ENCODE measurements around the gene ATP10A. TPM values are rescaled to one million over a fixed set of nuclear protein-coding genes. Genes with fewer than 3 reads are reported as not detected.
"Not testable (repeated sequence)": the region's sequence is repeated elsewhere in the genome, so short reads cannot be mapped to it uniquely, and the experiment has no call there.

Gene ATP10A
- total and polyA plus RNA-seq, 2 experiments from 2014 or later: not detected

- Histone ChIP-seq H3K27me3 (no peaks in the 10 kb centered on the region), H3K4me3 (no peak overlapping the region), H3K36me3 (no peaks in the 10 kb centered on the region), H3K27ac (no peak overlapping the region), H3K4me1 (ENCODE audit: low read depth) (no peaks in the 10 kb centered on the region), H3K9me3 (ENCODE audit: low read depth) (no peaks in the 10 kb centered on the region)
- TF ChIP-seq CTCF (IDR thresholded peaks at IDR 0.05; ENCODE audit: low read depth, low read length): no peak
- DNase-seq (ENCODE audit: low read depth in 1 of 2, low spot score in 1 of 2): peak in 1 of 2 donors; percentile 53
Observed at GRCh38 chr15:25775317-25775912, 87.7 kb downstream of the ATP10A start.

DNA sequence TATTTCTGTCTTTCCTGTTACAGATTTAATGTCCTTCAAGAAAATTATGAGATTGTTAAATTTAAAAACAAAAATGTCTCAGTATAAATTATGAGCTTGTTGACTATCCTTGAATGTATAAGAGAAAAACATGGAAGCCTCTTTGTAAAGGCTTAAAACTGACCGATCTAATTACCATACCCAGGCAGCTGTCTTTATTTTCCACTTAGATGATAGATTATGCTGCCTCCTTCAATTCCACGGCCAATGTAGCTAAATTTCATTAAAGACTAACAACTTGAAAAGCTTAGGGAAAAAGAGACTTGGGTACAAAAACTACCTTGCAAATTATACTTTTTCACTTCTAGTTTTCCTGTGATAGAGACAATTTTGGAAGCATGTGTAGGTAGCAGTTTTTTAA is 88.3 kb downstream of the ATP10A start:
- no peaks in the 10 kb centered on the region for H3K9me3 ChIP-seq (ENCODE audit: low read depth)
- H3K4me1 ChIP-seq (ENCODE audit: low read depth): no peaks in the 10 kb centered on the region
- no peak overlapping the region for H3K4me3 ChIP-seq
- H3K36me3 ChIP-seq: no peaks in the 10 kb centered on the region
- TF ChIP-seq CTCF (IDR thresholded peaks at IDR 0.05; ENCODE audit: low read depth, low read length): no peak
- H3K27me3 ChIP-seq: no peaks in the 10 kb centered on the region
- DNase-seq (ENCODE audit: low read depth in 1 of 2, low spot score in 1 of 2): no peak
- no peak overlapping the region for H3K27ac ChIP-seq

- H3K27me3 ChIP-seq: no peaks in the 10 kb centered on the region
- H3K4me3 ChIP-seq: no peak overlapping the region
- no peak overlapping the region for H3K27ac ChIP-seq
- no peak for DNase-seq (ENCODE audit: low read depth in 1 of 2, low spot score in 1 of 2)
- TF ChIP-seq CTCF (IDR thresholded peaks at IDR 0.05; ENCODE audit: low read depth, low read length): no peak
- no peaks in the 10 kb centered on the region for H3K4me1 ChIP-seq (ENCODE audit: low read depth)
- no peaks in the 10 kb centered on the region for H3K9me3 ChIP-seq (ENCODE audit: low read depth)
- no peaks in the 10 kb centered on the region for H3K36me3 ChIP-seq
Observed at GRCh38 chr15:25773248-25773647, 89.9 kb downstream of the ATP10A start.

DNA sequence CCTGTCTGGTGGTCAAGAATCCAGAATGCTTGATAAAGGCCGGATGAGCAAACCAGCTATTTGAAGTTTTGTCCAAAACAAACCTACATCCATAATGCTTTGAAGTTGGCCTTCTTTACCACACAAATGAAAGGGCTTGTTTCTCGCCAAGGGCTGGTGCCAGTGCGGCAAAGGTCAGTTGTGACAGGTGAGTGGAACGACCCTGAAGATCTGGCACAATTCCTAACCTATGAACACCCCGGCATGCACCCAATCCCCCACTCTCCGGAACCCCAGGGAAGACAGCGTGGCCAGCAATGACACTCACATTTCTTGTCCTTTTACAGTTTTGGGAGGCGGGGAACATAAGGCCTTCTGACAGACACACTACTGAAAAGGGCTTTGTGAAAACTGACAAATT is 90.6 kb downstream of the ATP10A start:
- no peak for DNase-seq (ENCODE audit: low read depth in 1 of 2, low spot score in 1 of 2)
- no peak for TF ChIP-seq CTCF (IDR thresholded peaks at IDR 0.05; ENCODE audit: low read depth, low read length)
- Histone ChIP-seq H3K9me3 (ENCODE audit: low read depth) (no peaks in the 10 kb centered on the region), H3K4me3 (no peak overlapping the region), H3K36me3 (no peaks in the 10 kb centered on the region), H3K27ac (no peak overlapping the region), H3K4me1 (ENCODE audit: low read depth) (no peaks in the 10 kb centered on the region), H3K27me3 (no peaks in the 10 kb centered on the region)

DNA sequence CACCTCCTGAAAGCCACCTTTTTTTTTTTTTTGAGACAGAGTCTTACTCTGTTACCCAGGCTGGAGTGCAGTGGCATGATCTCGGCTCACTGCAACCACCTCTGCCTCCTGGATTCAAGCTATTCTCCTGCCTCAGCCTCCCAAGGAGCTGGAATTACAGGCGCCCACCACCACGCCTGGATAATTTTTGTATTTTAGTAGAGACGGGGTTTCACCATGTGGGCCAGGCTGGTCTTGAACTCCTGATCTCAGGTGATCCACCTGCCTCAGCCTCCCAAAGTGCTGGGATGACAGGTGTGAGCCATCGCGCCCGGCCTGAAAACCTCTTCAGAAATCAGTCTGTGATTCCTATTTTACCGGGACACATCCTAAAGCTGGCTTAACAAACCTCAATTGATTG is 91.4 kb downstream of the ATP10A start:
- not testable (repeated sequence) for H3K36me3 ChIP-seq; H3K4me1 ChIP-seq (ENCODE audit: low read depth); H3K9me3 ChIP-seq (ENCODE audit: low read depth); H3K27ac ChIP-seq; H3K4me3 ChIP-seq; DNase-seq (ENCODE audit: low read depth in 1 of 2, low spot score in 1 of 2); H3K27me3 ChIP-seq

DNA sequence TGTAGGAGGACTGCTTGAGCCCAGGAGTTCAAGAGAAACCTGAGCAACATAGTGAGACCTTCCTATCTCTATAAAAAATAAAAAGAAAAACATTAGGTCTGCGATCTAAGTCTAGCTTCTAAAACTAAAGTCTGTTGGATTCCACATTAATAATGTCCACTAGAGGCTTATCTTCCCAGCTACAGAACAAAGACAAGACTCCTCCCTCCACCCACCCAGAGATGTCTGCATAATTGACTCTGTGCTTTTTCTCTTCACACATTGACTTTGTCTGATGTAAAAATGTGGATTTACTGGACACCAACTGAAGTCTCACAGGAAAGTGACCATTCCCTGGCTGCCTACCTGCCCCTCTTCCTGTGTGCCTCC is 91.8 kb downstream of the ATP10A start:
- H3K27ac ChIP-seq: no peak overlapping the region
- H3K9me3 ChIP-seq (ENCODE audit: low read depth): no peaks in the 10 kb centered on the region
- no peaks in the 10 kb centered on the region for H3K4me1 ChIP-seq (ENCODE audit: low read depth)
- H3K4me3 ChIP-seq: no peak overlapping the region
- no peak for TF ChIP-seq CTCF (IDR thresholded peaks at IDR 0.05; ENCODE audit: low read depth, low read length)
- peak in 1 of 2 donors; percentile 10 for DNase-seq (ENCODE audit: low read depth in 1 of 2, low spot score in 1 of 2)
- no peaks in the 10 kb centered on the region for H3K36me3 ChIP-seq
- no peaks in the 10 kb centered on the region for H3K27me3 ChIP-seq
